HUES6 (cell line): ENCODE measurements around the gene TAPT1.
A peak's percentile ranks its signal among the peaks of the same experiment; 100 is the strongest.

Experiments used
- H3K27ac ChIP-seq: 2 replicates; pipeline ENCODE4 v1.7.0; 2013; ENCODE audit warnings: low read depth, mild to moderate bottlenecking, low read length, inconsistent platforms
- H3K27me3 ChIP-seq: 2 replicates; pipeline ENCODE4 v1.6.1; 2013; ENCODE audit warnings: low read length; ENCODE audit not compliant: control insufficient read depth, insufficient read depth
- H3K36me3 ChIP-seq: 2 replicates; pipeline ENCODE4 v1.6.1; 2013; ENCODE audit warnings: low read length; ENCODE audit not compliant: control insufficient read depth, insufficient read depth
- H3K4me1 ChIP-seq: 2 replicates; pipeline ENCODE4 v1.6.1; 2013; ENCODE audit warnings: low read length; ENCODE audit not compliant: control insufficient read depth, insufficient read depth
- H3K4me3 ChIP-seq: 2 replicates; pipeline ENCODE4 v1.5.1; 2013; ENCODE audit warnings: low read depth, low read length
- H3K9ac ChIP-seq: one replicate; pipeline ENCODE4 v1.6.1; 2013; ENCODE audit warnings: mild to moderate bottlenecking, low read length
- H3K9me3 ChIP-seq: 2 replicates; pipeline ENCODE4 v1.6.1; 2013; ENCODE audit warnings: low read depth, low read length; ENCODE audit not compliant: control insufficient read depth, insufficient read depth

The TAPT1 gene

DNA sequence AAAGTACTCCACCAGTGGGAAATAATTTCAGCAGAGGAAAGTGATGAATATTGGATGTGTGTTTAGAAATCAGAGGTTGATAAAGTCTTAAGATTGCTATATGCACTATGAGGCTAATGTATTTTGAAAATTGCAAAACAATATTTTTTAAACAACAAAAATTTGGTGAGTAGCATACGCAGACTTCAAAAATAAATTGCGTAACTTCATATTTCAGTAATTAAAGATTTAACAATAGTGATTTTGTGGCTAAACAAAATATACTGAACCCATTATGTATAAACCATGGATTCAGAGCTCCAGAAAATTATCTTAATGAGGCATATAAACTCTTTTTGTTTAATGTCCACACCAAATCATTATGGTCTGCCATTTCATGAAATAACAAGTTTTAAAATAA, 3.3 kb upstream of the TAPT1 start:
- H3K9me3 ChIP-seq: no peaks in the 10 kb centered on the region
- H3K4me3 ChIP-seq: no peak overlapping the region
- H3K27me3 ChIP-seq: no peaks in the 10 kb centered on the region
- no peaks in the 10 kb centered on the region for H3K36me3 ChIP-seq
- peaks cover 23% of the 10 kb centered on the region for H3K4me1 ChIP-seq
- no peak overlapping the region for H3K27ac ChIP-seq
- H3K9ac ChIP-seq: no peak overlapping the region

DNA sequence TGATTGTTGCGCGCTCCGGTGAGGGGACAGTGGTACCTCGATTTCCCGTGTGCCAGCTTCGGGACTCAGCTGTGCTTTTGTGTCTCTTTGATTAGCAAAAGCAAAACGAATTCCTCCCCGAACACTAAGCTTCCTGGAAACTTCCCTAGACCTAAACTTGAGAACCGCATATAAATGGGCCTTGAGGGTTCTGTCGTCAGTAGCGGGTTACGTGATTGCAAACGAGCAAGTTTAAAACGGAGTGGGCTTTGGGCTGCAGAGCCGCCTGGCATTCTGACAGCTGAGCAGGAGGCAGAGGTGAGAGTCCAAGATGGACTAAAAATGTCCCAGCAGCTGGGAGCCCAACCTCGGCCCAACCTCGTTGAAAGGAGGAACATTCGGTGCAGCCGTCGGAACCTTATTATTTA, 1.2 kb upstream of the TAPT1 start:
- Histone ChIP-seq H3K36me3 (no peaks in the 10 kb centered on the region), H3K9me3 (no peaks in the 10 kb centered on the region), H3K4me1 (peaks cover 33% of the 10 kb centered on the region), H3K27me3 (no peaks in the 10 kb centered on the region), H3K9ac (peak overlapping the region; percentile 79), H3K4me3 (peak overlapping the region; percentile 97), H3K27ac (0 out of 2 replicates have a peak overlapping the region, but pooled peaks have one; percentile 73)

DNA sequence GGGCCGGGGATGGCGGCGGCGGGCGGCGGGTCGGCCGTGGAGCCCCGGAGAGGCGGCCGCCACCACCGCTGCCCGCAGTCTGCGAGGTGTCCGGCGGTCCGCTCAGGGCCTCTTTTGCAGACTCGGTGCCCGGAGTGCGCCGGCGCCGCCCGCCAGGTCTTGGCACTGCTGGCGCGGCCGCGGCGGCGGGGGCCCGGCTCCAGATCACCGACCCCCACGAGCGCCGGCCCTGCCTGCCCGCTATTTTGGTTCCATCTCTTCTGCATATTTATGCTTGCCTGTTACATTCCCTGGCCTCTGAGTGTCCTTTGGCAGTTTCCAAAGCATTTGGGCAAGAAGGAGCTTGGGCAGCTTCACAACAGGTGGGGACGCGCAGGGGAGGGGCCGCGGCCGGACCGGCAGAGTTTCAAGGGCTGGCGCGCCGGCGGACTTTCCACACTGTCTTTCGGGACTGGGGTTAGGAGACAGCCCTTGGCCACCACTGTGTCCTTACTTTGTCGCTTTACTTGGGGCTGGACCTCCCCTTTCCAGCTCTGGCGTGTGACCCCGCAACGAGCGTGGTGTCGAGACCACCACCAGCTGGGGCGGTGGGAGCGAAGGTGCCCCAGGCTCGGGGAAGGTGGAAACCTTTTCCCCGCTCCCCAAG, 668 bp upstream of the TAPT1 start:
- Histone ChIP-seq H3K27ac (peak overlapping the region; percentile 73; the same call in 1 of the 2 replicates), H3K27me3 (no peaks in the 10 kb centered on the region), H3K4me1 (peaks cover 29% of the 10 kb centered on the region), H3K4me3 (peak overlapping the region; percentile 97), H3K36me3 (no peaks in the 10 kb centered on the region), H3K9ac (peak overlapping the region; percentile 79), H3K9me3 (no peaks in the 10 kb centered on the region)

- H3K9ac ChIP-seq: peak overlapping the region; percentile 68
- H3K27ac ChIP-seq: no peak overlapping the region
- H3K4me1 ChIP-seq: peaks cover 19% of the 10 kb centered on the region
- peak overlapping the region; percentile 97 for H3K4me3 ChIP-seq
- H3K36me3 ChIP-seq: no peaks in the 10 kb centered on the region
- no peaks in the 10 kb centered on the region for H3K9me3 ChIP-seq
- H3K27me3 ChIP-seq: no peaks in the 10 kb centered on the region
Measured at GRCh38 chr4:16225167-16225862, 956 bp downstream of the TAPT1 start.

GRCh38 chr4:16224264-16225166, 1.8 kb downstream of the TAPT1 start:
- Histone ChIP-seq H3K9me3 (no peaks in the 10 kb centered on the region), H3K27ac (no peak overlapping the region), H3K27me3 (no peaks in the 10 kb centered on the region), H3K36me3 (no peaks in the 10 kb centered on the region), H3K9ac (no peak overlapping the region), H3K4me3 (peak overlapping the region; percentile 97), H3K4me1 (peaks cover 19% of the 10 kb centered on the region)

GRCh38 chr4:16222957-16223527, 3.2 kb downstream of the TAPT1 start:
- Histone ChIP-seq H3K9ac (no peak overlapping the region), H3K4me3 (no peak overlapping the region)

DNA sequence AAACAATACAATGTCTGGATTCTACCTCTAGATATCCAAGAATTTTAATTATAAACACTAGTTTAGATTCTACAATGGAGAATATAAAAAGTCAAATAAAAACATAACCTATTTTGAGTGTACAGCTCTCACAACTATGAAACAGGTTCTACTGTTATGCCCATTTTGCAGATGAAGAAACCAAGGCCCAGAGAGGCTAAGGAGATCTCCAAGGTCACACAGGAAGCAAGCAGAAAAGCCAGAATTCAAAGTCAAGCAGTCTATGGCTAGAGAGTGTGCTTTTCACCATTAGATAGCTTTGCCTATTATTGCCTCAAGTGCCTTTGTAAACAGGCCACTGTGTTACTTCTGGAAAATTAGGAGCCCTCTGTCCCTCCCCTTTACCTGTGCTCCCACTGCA, 7.3 kb downstream of the TAPT1 start:
- Histone ChIP-seq H3K36me3 (no peaks in the 10 kb centered on the region), H3K27ac (no peak overlapping the region), H3K4me1 (peaks cover 3% of the 10 kb centered on the region), H3K27me3 (no peaks in the 10 kb centered on the region), H3K4me3 (no peak overlapping the region), H3K9me3 (no peaks in the 10 kb centered on the region), H3K9ac (no peak overlapping the region)

More at GRCh38 chr4:16222957-16223527, 3.2 kb downstream of the TAPT1 start:
- Histone ChIP-seq H3K4me1 (peaks cover 19% of the 10 kb centered on the region), H3K9me3 (no peaks in the 10 kb centered on the region), H3K27me3 (no peaks in the 10 kb centered on the region), H3K36me3 (no peaks in the 10 kb centered on the region), H3K27ac (no peak overlapping the region)

GRCh38 chr4:16217300-16218051, 8.8 kb downstream of the TAPT1 start:
- Histone ChIP-seq H3K27ac (no peak overlapping the region), H3K4me1 (no peaks in the 10 kb centered on the region; the same call in 1 of the 2 replicates), H3K9ac (no peak overlapping the region), H3K4me3 (no peak overlapping the region), H3K27me3 (no peaks in the 10 kb centered on the region), H3K36me3 (no peaks in the 10 kb centered on the region), H3K9me3 (no peaks in the 10 kb centered on the region)

GRCh38 chr4:16213121-16213520, 13.2 kb downstream of the TAPT1 start:
- no peak overlapping the region for H3K27ac ChIP-seq

GRCh38 chr4:16212138-16212782, 14.0 kb downstream of the TAPT1 start:
- H3K4me3 ChIP-seq: no peak overlapping the region
- H3K36me3 ChIP-seq: no peaks in the 10 kb centered on the region; the same call in 1 of the 2 replicates
- no peak overlapping the region for H3K27ac ChIP-seq
- no peak overlapping the region for H3K9ac ChIP-seq
- no peaks in the 10 kb centered on the region for H3K9me3 ChIP-seq
- H3K4me1 ChIP-seq: 0 out of 2 replicates have a peak, but pooled peaks cover 2% of the 10 kb centered on the region
- no peaks in the 10 kb centered on the region for H3K27me3 ChIP-seq

More at GRCh38 chr4:16213121-16213520, 13.2 kb downstream of the TAPT1 start:
- Histone ChIP-seq H3K9me3 (no peaks in the 10 kb centered on the region), H3K9ac (no peak overlapping the region), H3K4me3 (no peak overlapping the region), H3K27me3 (no peaks in the 10 kb centered on the region), H3K36me3 (no peaks in the 10 kb centered on the region; the same call in 1 of the 2 replicates), H3K4me1 (no peaks in the 10 kb centered on the region)
